Activated gamma-delta T cell treated with anti-CD3 and anti-CD28 coated beads, Interleukin-2, amount 50 U/mL, for 16 hours (primary cell): ENCODE measurements around the gene CMTM8.

Source experiments
- DNase-seq: peaks from one replicate; pipeline ENCODE4 v3.0.0-alpha.2; 2020; ENCODE audit warnings: low read depth

CMTM8 gene

GRCh38 chr3:32411442-32411841 lies 173.0 kb downstream of the CMTM8 start:
- DNase-seq: no peak

GRCh38 chr3:32412887-32413286 lies 174.4 kb downstream of the CMTM8 start:
- DNase-seq: no peak

GRCh38 chr3:32413845-32414521 lies 175.5 kb downstream of the CMTM8 start:
- DNase-seq: no peak

DNA sequence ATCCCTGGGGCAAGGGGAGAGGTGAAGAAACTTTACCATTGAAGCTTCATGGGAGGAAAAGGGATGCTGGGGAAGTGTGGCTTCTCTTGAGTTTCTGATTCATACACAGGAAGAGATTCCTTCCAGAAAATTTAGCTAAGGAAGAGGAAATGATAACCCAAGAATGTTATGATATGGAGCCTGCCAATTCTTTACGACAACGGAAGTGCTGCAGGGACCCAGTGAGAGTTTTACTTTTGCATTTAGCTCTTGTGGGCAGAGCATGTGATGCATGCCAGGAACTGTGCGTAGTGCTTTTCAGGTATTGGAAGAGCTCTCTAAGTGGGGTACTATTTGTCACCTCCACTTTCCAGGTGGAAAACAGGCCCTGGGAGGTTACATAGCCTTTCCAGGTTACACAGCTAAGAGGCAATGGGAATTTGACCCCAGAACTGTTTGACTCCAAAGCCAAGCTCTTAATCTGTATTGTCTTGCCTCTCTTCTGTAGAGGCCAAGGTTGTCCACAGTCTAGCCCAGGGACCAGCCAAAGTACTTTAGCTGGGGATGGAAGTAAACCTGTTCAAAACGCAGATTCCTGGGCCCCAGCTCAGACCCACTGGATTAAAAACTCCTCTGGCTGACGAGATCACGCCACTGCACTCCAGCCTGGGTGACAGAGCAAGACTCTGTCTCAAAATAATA lies 176.2 kb downstream of the CMTM8 start:
- DNase-seq: no peak

DNA sequence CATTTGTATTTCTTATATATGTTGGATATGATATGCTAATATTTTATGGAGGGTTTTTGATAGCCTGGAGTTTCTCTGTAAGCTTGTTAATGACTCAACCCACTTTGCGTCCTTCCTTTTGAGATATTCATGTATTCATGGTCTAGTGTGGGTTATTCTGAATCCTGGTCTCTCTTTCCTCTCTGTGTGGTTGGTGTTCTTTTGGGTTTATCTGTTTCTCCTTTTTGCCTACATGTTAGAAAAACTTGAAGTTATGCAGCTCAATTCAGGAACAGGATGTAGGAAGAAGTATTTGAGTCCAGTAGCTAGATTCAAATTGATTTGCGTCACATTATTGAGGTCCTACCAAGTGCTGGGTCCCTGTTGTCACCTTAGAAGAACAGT lies 181.3 kb downstream of the CMTM8 start:
- DNase-seq: no peak
